RWPE1 (cell line): ENCODE data around the gene CRHR2.

Source experiments
- CTCF ChIA-PET: fragments of 350-600 bp; sonication (Branson Sonifier 250); formaldehyde crosslinking; extraction: SDS; loops from one replicate; lab custom pipeline; 2021; lab: Yijun Ruan, JAX
- POLR2A ChIA-PET: fragments of 400-600 bp; formaldehyde crosslinking; extraction: SDS; loops from one replicate; lab custom pipeline; 2020; ENCODE audit warnings: antibody characterized with exemption; ENCODE audit not compliant: low non-redundant PET; lab: Yijun Ruan, JAX
- DNase-seq: peaks from one replicate; pipeline ENCODE4 v3.0.0; 2012; ENCODE audit warnings: low spot score
- H3K27ac ChIP-seq: fragments of 450-650 bp; 2 replicates; pipeline ENCODE4 v1.5.1; 2017
- CTCF ChIP-seq: fragments of 450-650 bp; conservative IDR thresholded peaks from 2 replicates; pipeline ENCODE4 v1.5.1; 2017; ENCODE audit warnings: low read depth, mild to moderate bottlenecking

The CRHR2 gene

DNA sequence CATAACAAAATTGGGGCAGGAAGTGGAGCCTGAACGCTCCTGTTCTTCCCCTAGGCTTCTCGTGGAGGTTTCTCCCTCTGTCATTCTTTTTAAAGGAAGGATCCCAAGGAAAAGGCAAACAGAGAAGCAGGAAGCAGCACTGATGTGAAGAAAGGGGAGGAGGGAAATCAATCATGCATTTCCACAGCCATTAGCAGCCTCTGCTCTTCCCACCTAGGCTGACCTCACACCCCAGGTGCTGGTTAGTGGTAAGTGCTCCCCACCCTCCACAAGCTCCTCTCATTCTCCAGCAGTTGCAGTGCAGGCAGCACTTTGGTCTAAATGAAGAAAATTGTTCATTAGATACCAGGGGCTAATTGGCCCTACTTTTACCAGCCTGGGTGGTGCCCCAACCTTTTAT, 2.6 kb downstream of the CRHR2 start:
- ChIA-PET POLR2A (no interaction called here), CTCF (no interaction called here)
- H3K27ac ChIP-seq: no peak overlapping the region
- no peak for TF ChIP-seq CTCF
- DNase-seq: no peak

GRCh38 chr7:30678805-30679204, 3.5 kb downstream of the CRHR2 start:
- H3K27ac ChIP-seq: no peak overlapping the region
- ChIA-PET CTCF (interaction anchor here (0.8 to 1.2 kb wide), 2 partner anchors 14 to 62 kb away, joined by 3 read pairs; no protein-coding TSS in a partner anchor), POLR2A (no interaction called here)
- DNase-seq: no peak
- TF ChIP-seq CTCF: no peak

GRCh38 chr7:30674876-30675275, 7.4 kb downstream of the CRHR2 start:
- CTCF ChIA-PET: no interaction called here
- no peak overlapping the region for H3K27ac ChIP-seq
- POLR2A ChIA-PET: no interaction called here
- no peak for DNase-seq
- no peak for TF ChIP-seq CTCF

- CTCF ChIA-PET: no interaction called here
- H3K27ac ChIP-seq: no peak overlapping the region
- no peak for TF ChIP-seq CTCF
- DNase-seq: no peak
- POLR2A ChIA-PET: no interaction called here
Measured at GRCh38 chr7:30674420-30674819, 7.8 kb downstream of the CRHR2 start.

GRCh38 chr7:30671793-30672465, 10.3 kb downstream of the CRHR2 start:
- H3K27ac ChIP-seq: no peak overlapping the region
- TF ChIP-seq CTCF: no peak
- ChIA-PET CTCF (no interaction called here), POLR2A (no interaction called here)
- DNase-seq: peak; percentile 88

- TF ChIP-seq CTCF: no peak
- no peak for DNase-seq
- POLR2A ChIA-PET: no interaction called here
- CTCF ChIA-PET: interaction anchor here (0.7 kb wide), 1 partner anchor 9 kb away, joined by 3 read pairs; no protein-coding TSS in a partner anchor
- H3K27ac ChIP-seq: no peak overlapping the region
Measured at GRCh38 chr7:30668102-30668501, 14.2 kb downstream of the CRHR2 start.
